H1 (cell line): ENCODE data around the gene RNF13. TPM values are rescaled to one million over a fixed set of nuclear protein-coding genes. Genes with fewer than 3 reads are reported as not detected.

Source experiments
- CTCF ChIA-PET: fragments of 300-600 bp; sonication (Branson Sonifier 250); formaldehyde crosslinking; loops from one replicate; lab custom pipeline; 2021; ENCODE audit not compliant: partially characterized antibody; lab: Charles Lee
- POLR2A ChIA-PET: fragments of 300-600 bp; sonication (Branson Sonifier 250); formaldehyde crosslinking; loops from one replicate; lab custom pipeline; 2021; ENCODE audit warnings: inconsistent platforms; ENCODE audit not compliant: partially characterized antibody; lab: Charles Lee
- DNase-seq, 2 experiments: peaks; one replicate each; pipeline versions ENCODE4 v3.0.0 to v3.0.0-alpha.2; 2010 to 2022; ENCODE audit warnings: low spot score in 2 of 2, low read depth in 1 of 2, mixed read lengths in 1 of 2
- FAIRE-seq: peaks from 2 replicates; lab custom pipeline; 2011; peaks lifted over from hg19 to GRCh38; lab: Jason Lieb, UNC
- H2AFZ ChIP-seq: 2 replicates; pipeline ENCODE4 v1.8.1; 2012; ENCODE audit warnings: low read length, inconsistent platforms
- H2AK5ac ChIP-seq: 2 replicates; pipeline ENCODE4 v1.6.1; 2013; ENCODE audit warnings: low read depth, low read length
- H2BK120ac ChIP-seq: replicated peaks from 2 replicates; pipeline ENCODE3; 2013; ENCODE audit warnings: low read depth, low read length, inconsistent platforms
- H2BK12ac ChIP-seq: 2 replicates; pipeline ENCODE4 v1.6.1; 2013; ENCODE audit warnings: low read depth, low read length
- H2BK15ac ChIP-seq: 2 replicates; pipeline ENCODE4 v1.6.1; 2013; ENCODE audit warnings: low read length
- H2BK20ac ChIP-seq: 2 replicates; pipeline ENCODE4 v1.6.1; 2013; ENCODE audit warnings: low read length
- H2BK5ac ChIP-seq: 2 replicates; pipeline ENCODE4 v1.6.1; 2013; ENCODE audit warnings: low read depth, low read length
- H3K14ac ChIP-seq: 2 replicates; pipeline ENCODE4 v1.6.1; 2013; ENCODE audit warnings: inconsistent platforms; ENCODE audit not compliant: insufficient read length
- H3K18ac ChIP-seq: 2 replicates; pipeline ENCODE4 v1.6.1; 2013; ENCODE audit warnings: low read length; ENCODE audit errors: extremely low read depth
- H3K23ac ChIP-seq: 2 replicates; pipeline ENCODE4 v1.6.1; 2013; ENCODE audit warnings: inconsistent platforms; ENCODE audit not compliant: insufficient read length
- H3K23me2 ChIP-seq: 2 replicates; pipeline ENCODE4 v1.6.1; 2013; ENCODE audit warnings: low read depth, low read length
- H3K27ac ChIP-seq: 2 replicates; pipeline ENCODE4 v1.6.1; 2011; ENCODE audit warnings: low read depth, low read length, inconsistent platforms
- H3K27me3 ChIP-seq, 4 experiments: replicated peaks in 1 of 4; 1 replicate in 1 of 4; 2 replicates in 3 of 4; pipeline versions ENCODE4 v1.6.1 to v1.8.1; 2011 to 2013; ENCODE audit warnings: low read length in 3 of 4, mild to moderate bottlenecking in 3 of 4, inconsistent platforms in 2 of 4, mixed read lengths in 2 of 4, moderate library complexity in 1 of 4; ENCODE audit not compliant: control insufficient read depth in 3 of 4, insufficient read depth in 3 of 4; ENCODE audit errors: extremely low read depth in 1 of 4
- H3K36me3 ChIP-seq, 4 experiments: 2 replicates each; pipeline versions ENCODE4 v1.6.1 to v1.8.1; 2011 to 2013; ENCODE audit warnings: mild to moderate bottlenecking in 4 of 4, low read length in 3 of 4, moderate library complexity in 2 of 4, control low read depth in 1 of 4, inconsistent platforms in 1 of 4; ENCODE audit not compliant: insufficient read depth in 4 of 4, control insufficient read depth in 2 of 4
- H3K4ac ChIP-seq: replicated peaks from 2 replicates; pipeline ENCODE3; 2013; ENCODE audit warnings: low read length, low read depth, mixed read lengths, inconsistent platforms; ENCODE audit not compliant: insufficient read length
- H3K4me1 ChIP-seq, 4 experiments: replicated peaks in 1 of 4; 1 replicate in 1 of 4; 2 replicates in 3 of 4; pipeline versions ENCODE4 v1.6.1 to v1.8.1; 2011 to 2013; ENCODE audit warnings: low read length in 3 of 4, inconsistent platforms in 2 of 4, mixed read lengths in 1 of 4; ENCODE audit not compliant: insufficient read depth in 4 of 4, control insufficient read depth in 3 of 4
- H3K4me2 ChIP-seq, 2 experiments: 2 replicates each; pipeline versions ENCODE4 v1.6.1 to v1.8.1; 2011 to 2013; ENCODE audit warnings: low read depth in 2 of 2, low read length in 2 of 2, control low read depth in 1 of 2, inconsistent platforms in 1 of 2, mild to moderate bottlenecking in 1 of 2; ENCODE audit not compliant: insufficient read depth in 1 of 2
- H3K4me3 ChIP-seq, 4 experiments: fragments of 200-600, 300-600 bp in 1 of 4; sonication (generic), shearing (Covaris generic), sonication (Bioruptor Twin) in 1 of 4; 2 replicates each; pipeline versions ENCODE4 v1.5.1 to v1.8.1; 2011 to 2016; ENCODE audit warnings: low read length in 4 of 4, low read depth in 3 of 4, control low read depth in 2 of 4, inconsistent platforms in 2 of 4, mild to moderate bottlenecking in 2 of 4, mixed read lengths in 1 of 4, moderate library complexity in 1 of 4; ENCODE audit not compliant: insufficient read depth in 2 of 4; ENCODE audit errors: extremely low read depth in 1 of 4
- H3K56ac ChIP-seq: replicated peaks from 2 replicates; pipeline ENCODE3; 2013; ENCODE audit warnings: low read depth, mild to moderate bottlenecking, mixed read lengths, low read length, inconsistent platforms; ENCODE audit not compliant: insufficient read length
- H3K79me1 ChIP-seq: 2 replicates; pipeline ENCODE4 v1.6.1; 2013; ENCODE audit warnings: low read depth, low read length, control low read depth
- H3K79me2 ChIP-seq, 2 experiments: 2 replicates each; pipeline versions ENCODE4 v1.6.1 to v1.8.1; 2012 to 2013; ENCODE audit warnings: low read length in 2 of 2, mild to moderate bottlenecking in 2 of 2, inconsistent platforms in 1 of 2; ENCODE audit not compliant: insufficient read depth in 2 of 2, control insufficient read depth in 1 of 2
- H3K9ac ChIP-seq, 4 experiments: replicated peaks in 1 of 4; 1 replicate in 1 of 4; 2 replicates in 3 of 4; pipeline versions ENCODE4 v1.6.1 to v1.8.1; 2011 to 2013; ENCODE audit warnings: low read depth in 3 of 4, low read length in 3 of 4, control low read depth in 2 of 4, mild to moderate bottlenecking in 2 of 4, moderate library complexity in 2 of 4, inconsistent platforms in 1 of 4; ENCODE audit errors: extremely low read depth in 1 of 4
- H3K9me3 ChIP-seq, 2 experiments: 2 replicates each; pipeline versions ENCODE4 v1.6.1 to v1.8.1; 2012 to 2013; ENCODE audit warnings: mild to moderate bottlenecking in 2 of 2, moderate library complexity in 2 of 2, control low read depth in 1 of 2, inconsistent platforms in 1 of 2, low read depth in 1 of 2, low read length in 1 of 2, mixed read lengths in 1 of 2; ENCODE audit not compliant: insufficient read depth in 2 of 2
- H4K20me1 ChIP-seq, 2 experiments: replicated peaks in 1 of 2; 2 replicates each; pipeline versions ENCODE3 to v1.8.1; 2011 to 2013; ENCODE audit warnings: inconsistent platforms in 2 of 2, low read length in 2 of 2, mild to moderate bottlenecking in 1 of 2; ENCODE audit not compliant: insufficient read depth in 2 of 2, control insufficient read depth in 1 of 2
- H4K5ac ChIP-seq: 2 replicates; pipeline ENCODE4 v1.6.1; 2013; ENCODE audit warnings: low read length, low read depth, mixed read lengths, inconsistent platforms; ENCODE audit not compliant: insufficient read length
- H4K8ac ChIP-seq: 2 replicates; pipeline ENCODE4 v1.8.0; 2013; ENCODE audit warnings: mild to moderate bottlenecking, moderate library complexity, low read length, inconsistent platforms; ENCODE audit not compliant: insufficient read depth; ENCODE audit errors: extremely low read depth
- H4K91ac ChIP-seq: replicated peaks from 2 replicates; pipeline ENCODE3; 2013; ENCODE audit warnings: low read length, mixed read lengths, inconsistent platforms; ENCODE audit not compliant: insufficient read length
- CHD1 ChIP-seq: IDR thresholded peaks from 2 replicates; pipeline ENCODE4 v1.6.1; 2012; ENCODE audit warnings: low read depth, low read length, improper control_type of control experiment
- EGR1 ChIP-seq: IDR thresholded peaks from 2 replicates; pipeline ENCODE4 v1.6.1; 2011; ENCODE audit warnings: low read depth, low read length, borderline replicate concordance
- GABPA ChIP-seq: IDR thresholded peaks from 2 replicates; pipeline ENCODE4 v1.6.1; 2011; ENCODE audit warnings: mild to moderate bottlenecking, low read length, moderate library complexity, borderline replicate concordance; ENCODE audit not compliant: insufficient read depth
- GTF2F1 ChIP-seq: IDR thresholded peaks from 2 replicates; pipeline ENCODE4 v1.6.1; 2012; ENCODE audit warnings: low read depth, low read length, improper control_type of control experiment, borderline replicate concordance
- POLR2A ChIP-seq, 2 experiments: IDR thresholded peaks; 1 replicate in 1 of 2; 2 replicates in 1 of 2; pipeline ENCODE4 v1.6.1; 2011; ENCODE audit warnings: low read depth in 2 of 2, low read length in 2 of 2, mild to moderate bottlenecking in 2 of 2; ENCODE audit errors: control extremely low read depth in 1 of 2
- RNF2 ChIP-seq: fragments of 200-900, 300-1000 bp; sonication (generic); IDR thresholded peaks from 2 replicates; pipeline ENCODE4 v1.7.1; 2016; ENCODE audit warnings: borderline replicate concordance, low read depth, mild to moderate bottlenecking, antibody characterized with exemption, low read length; ENCODE audit not compliant: poor library complexity, severe bottlenecking; ENCODE audit errors: missing control alignments
- WGBS, 2 experiments: shearing (Covaris generic) in 1 of 2; methylation state at CpG; one replicate each; pipeline versions ENCODE4 v1.1.6 to v1.1.7; 2013 to 2015; ENCODE audit warnings: low lambda C conversion rate in 2 of 2, mixed read lengths in 2 of 2, inconsistent platforms in 1 of 2, low coverage in 1 of 2, missing lambda C conversion rate in 1 of 2; ENCODE audit not compliant: insufficient replicate concordance in 2 of 2, insufficient coverage in 1 of 2, insufficient read length in 1 of 2; ENCODE audit errors: extremely low coverage in 1 of 2, missing lambda C conversion rate in 1 of 2; 5-methylcytosine and 5-hydroxymethylcytosine counted together
- polyA plus RNA-seq, 7 experiments: library from polyadenylated mRNA; depleted of rRNA in 3 of 7; stranded (reverse) in 5 of 7; unstranded in 2 of 7; fragments of >200 nt in 5 of 7; fragments of 200-250 nt in 2 of 7; gene quantifications; 1 replicate in 5 of 7; 2 replicates in 1 of 7; 4 replicates in 1 of 7; pipeline versions ENCODE4 v1.2.1 to v1.2.3, GENCODE V29; 2011 to 2013; ENCODE audit warnings: missing spikeins in 2 of 7, mixed read lengths in 2 of 7
- total RNA-seq: library from RNA; stranded (reverse); fragmentation: NEBNext Ultra II Directional; extraction: Animal tissue kit (Norgen Biotek cat#: 25700); gene quantifications from 2 replicates; pipeline ENCODE4 v1.2.1, GENCODE V29; 2021

Gene RNF13
- total and polyA plus RNA-seq, 2 of the 8 experiments (the other 6 are each of a cell fraction or from before 2014, with no cell fraction given), result 19.4 to 35.4 TPM

GRCh38 chr3:149801195-149801594 lies 11.8 kb upstream of the RNF13 start:
- Histone ChIP-seq H4K91ac (no peak overlapping the region), H3K4me2 (no peak overlapping the region), H3K9ac (no peak overlapping the region), H2AK5ac (no peak overlapping the region), H3K27ac (no peak overlapping the region), H3K36me3 (no peaks in the 10 kb centered on the region), H3K27me3 (no peaks in the 10 kb centered on the region), H3K79me1 (no peaks in the 10 kb centered on the region), H4K5ac (no peak overlapping the region), H2BK120ac (no peak overlapping the region), H3K4me3 (no peak overlapping the region), H2BK15ac (no peak overlapping the region), H3K4ac (no peak overlapping the region), H3K23me2 (no peaks in the 10 kb centered on the region; the same call in 1 of the 2 replicates), H2AFZ (no peak overlapping the region), H3K9me3 (no peaks in the 10 kb centered on the region), H3K56ac (no peak overlapping the region), H2BK12ac (no peak overlapping the region), H2BK20ac (no peak overlapping the region), H3K18ac (no peak overlapping the region), H2BK5ac (no peak overlapping the region), H3K14ac (no peak overlapping the region), H3K4me1 (no peaks in the 10 kb centered on the region), H3K23ac (no peak overlapping the region), H3K79me2 (no peaks in the 10 kb centered on the region), H4K20me1 (no peaks in the 10 kb centered on the region), H4K8ac (no peak overlapping the region)
- POLR2A ChIA-PET, result no interaction called here
- CTCF ChIA-PET, result interaction anchor here (1.0 to 3.1 kb wide), 6 partner anchors 26 to 307 kb away, joined by 3 to 14 read pairs (median 4); no protein-coding TSS in a partner anchor
- DNase-seq (no peak), FAIRE-seq (no peak)
- no peak for TF ChIP-seq EGR1
- no peak for TF ChIP-seq GTF2F1
- TF ChIP-seq RNF2, result no peak
- no peak for TF ChIP-seq GABPA
- no peak for TF ChIP-seq CHD1
- no peak for TF ChIP-seq POLR2A (IDR thresholded peaks at IDR 0.05; ENCODE audit: control extremely low read depth in 1 of 2, low read depth in 2 of 2, low read length in 2 of 2)
- 76% methylated on average over 1 of the region's 1 CpG; no CpG with 5 or more reads in 1 of the 2 experiments for WGBS, 2 experiments
